ENCODE data around the gene NUP210. TPM values are rescaled to one million over a fixed set of nuclear protein-coding genes. Genes with fewer than 3 reads are reported as not detected.

Gene NUP210
- total RNA-seq, 1 experiment from 2014 or later: 48.5 TPM

GRCh38 chr3:13329746-13330145, 90.4 kb downstream of the NUP210 start:
- DNase-seq (ENCODE audit: extremely low read depth, low read depth): no peak

- DNase-seq (ENCODE audit: extremely low read depth, low read depth): no peak
Observed at GRCh38 chr3:13325892-13326443, 94.2 kb downstream of the NUP210 start.

DNA sequence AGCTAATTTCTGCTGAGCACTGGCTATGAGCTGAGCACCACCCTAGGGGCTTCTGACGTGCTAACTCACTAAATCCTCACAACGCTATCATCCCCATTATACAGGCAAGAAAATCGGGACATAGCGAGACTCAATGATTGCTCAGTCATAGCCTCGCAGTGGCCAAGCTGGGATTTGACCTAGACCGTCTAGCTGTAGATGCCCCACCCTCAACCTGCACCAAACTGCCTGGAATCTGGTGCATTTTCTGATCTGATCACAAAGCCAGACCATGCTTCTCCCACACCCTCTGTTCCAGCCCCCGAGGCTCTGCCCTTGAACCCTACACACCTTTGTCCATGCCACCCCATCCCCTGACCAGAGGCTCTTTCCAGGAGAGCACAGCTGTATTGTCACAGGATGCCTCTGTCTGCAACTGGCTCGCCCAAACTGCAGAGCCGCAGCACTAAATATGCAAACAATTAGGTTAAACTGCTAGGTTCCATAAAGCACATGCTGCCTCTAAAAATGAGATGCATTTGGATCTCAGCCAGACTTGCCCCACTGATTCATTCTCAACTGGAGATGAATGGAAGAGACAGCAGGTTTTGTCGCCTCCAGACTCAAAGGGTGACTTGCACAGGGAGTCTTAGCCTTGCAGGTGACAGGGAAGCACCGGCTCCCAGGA, 95.2 kb downstream of the NUP210 start:
- no peak for DNase-seq (ENCODE audit: extremely low read depth, low read depth)

- no peak for DNase-seq (ENCODE audit: extremely low read depth, low read depth)
Observed at GRCh38 chr3:13323822-13324221, 96.3 kb downstream of the NUP210 start.

DNA sequence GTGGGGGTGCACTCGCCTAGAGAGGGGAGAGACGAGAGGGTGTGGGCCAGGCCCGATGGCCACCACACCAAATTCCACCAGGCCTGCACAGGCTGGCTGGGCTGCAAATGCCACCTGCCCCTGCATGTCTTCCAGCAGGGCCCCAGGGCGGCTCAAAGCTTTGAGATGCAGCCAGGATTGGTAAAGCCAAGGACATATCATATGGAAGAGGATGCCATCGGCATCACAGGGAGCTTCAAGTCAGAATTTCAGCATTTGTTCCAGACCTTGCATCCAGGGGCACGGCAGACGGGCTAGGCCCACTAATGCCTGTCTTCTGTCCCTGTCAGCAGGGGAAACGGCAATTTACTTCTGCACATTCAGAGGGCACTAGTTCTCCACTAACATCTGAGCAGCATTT, 97.8 kb downstream of the NUP210 start:
- no peak for DNase-seq (ENCODE audit: extremely low read depth, low read depth)

GRCh38 chr3:13319564-13320220, 100.4 kb downstream of the NUP210 start:
- DNase-seq (ENCODE audit: extremely low read depth, low read depth): no peak

DNA sequence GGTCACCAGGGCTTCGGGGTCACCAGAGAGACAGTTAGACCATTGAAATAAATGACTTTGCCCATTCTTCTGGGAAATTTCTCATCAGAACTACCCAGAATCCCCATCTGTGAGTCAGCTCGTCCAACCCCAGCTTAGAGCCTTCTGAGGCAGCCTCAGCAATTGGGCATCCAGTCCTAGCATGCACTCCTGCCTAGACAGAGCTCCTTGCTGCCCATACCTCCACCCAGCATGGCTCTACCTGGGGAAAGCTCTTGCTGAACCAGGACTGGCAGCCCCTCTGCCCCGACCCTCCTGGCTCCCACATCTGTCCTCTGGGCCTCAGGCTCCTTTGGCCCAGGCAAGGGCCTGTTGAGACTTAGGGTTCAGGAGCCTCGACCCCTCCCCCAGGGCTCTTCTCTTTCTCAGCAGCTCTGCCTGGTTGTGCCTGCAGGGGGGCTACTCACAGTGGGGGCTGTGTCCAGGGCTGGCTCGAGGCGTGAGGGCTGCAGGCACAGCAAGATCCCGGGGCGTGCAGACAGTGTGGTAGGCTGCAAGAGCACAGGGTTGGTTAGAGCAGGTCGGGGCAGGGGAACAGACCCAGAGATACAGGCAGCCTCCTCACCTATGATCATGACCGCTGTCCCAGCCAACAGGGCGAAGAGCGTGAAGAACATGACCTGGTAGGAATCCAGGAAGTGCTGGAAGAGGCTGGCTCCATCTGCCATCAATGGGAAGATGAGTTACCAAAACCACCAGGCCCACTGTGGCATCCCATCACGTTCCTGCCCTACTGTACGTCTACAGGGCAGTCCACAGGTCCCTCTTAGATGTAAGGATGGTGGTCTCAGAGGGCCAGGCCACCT, 101.3 kb downstream of the NUP210 start:
- no peak for DNase-seq (ENCODE audit: extremely low read depth, low read depth)

DNA sequence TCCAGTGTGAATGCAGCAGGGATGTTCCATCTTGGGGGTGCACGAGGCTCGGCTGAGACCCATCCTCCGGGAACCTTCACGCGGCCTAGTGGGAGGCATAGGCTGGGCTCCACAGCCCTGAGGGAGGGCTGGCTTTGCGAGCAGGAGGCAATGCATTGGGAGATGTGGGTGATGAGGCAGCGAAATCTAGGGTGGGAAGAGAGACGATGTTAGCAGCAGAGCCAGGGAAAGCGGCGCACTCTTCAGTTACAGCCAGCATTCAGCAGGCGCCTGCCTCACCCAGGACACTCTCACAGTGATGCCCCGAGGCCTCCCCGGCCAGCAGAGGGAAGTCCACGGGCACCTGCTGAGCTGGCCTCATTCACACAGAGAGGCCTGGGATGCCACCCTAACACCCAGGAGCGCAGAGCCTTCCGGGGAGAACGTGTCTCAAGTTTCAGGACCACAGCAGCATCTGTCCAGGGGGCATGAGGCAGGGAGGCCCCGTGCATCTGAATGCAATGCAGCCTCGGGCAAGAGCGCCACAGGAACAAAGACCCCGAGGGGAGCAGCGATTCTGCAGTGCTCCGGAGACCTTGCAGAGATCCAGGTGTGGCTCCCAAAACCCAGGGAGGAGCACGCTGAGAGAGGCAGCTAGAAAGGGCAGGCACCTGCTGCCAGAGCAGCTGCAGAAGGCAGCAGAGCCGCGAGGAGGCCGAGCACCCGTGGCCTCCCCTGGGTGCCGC, 102.4 kb downstream of the NUP210 start:
- no peak for DNase-seq (ENCODE audit: extremely low read depth, low read depth)

DNA sequence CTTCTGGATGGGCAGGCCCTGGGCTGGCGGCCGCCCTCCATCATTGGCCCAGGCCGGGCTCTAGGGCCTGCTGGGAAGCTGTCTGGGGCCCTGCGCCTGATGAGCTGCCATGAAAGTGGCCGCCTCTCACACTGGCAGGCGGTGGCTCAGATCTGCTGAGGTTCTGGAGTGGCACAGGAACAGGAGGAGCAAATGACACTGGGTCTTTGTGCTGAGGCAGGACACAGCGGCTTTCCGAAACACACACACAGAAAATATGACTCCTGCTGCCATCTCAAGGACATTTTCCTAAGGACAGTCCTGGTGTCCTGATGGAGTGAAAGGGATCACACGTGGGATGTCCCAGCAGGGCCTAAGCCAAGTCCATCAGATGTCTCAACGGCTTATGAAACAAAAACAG, 103.5 kb downstream of the NUP210 start:
- no peak for DNase-seq (ENCODE audit: extremely low read depth, low read depth)

DNA sequence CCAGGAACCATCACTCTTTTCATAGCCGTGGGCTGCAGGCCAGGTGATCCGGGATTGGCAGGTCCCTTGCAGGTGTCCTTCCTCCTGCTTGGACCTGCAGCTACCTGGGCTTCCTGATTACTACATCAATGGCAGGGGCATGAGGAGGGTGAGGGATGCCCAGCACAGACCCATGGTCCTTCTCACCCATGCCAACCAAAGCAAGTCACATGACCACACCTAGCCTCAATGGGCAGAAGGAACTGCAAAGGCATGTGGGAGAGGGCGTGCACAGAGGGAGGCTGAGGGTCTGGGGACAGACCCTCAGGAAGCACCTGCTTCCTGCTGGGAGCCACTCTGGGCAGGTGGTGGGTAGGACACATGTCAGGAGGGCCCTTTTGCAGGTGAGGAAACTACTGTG, 105.2 kb downstream of the NUP210 start:
- DNase-seq (ENCODE audit: extremely low read depth, low read depth): no peak

GRCh38 chr3:13313813-13314212, 106.3 kb downstream of the NUP210 start:
- DNase-seq (ENCODE audit: extremely low read depth, low read depth): no peak

- no peak for DNase-seq (ENCODE audit: extremely low read depth, low read depth)
Observed at GRCh38 chr3:13309004-13309403, 111.1 kb downstream of the NUP210 start.

GRCh38 chr3:13308380-13308801, 111.7 kb downstream of the NUP210 start:
- DNase-seq (ENCODE audit: extremely low read depth, low read depth): peak; percentile 16

DNA sequence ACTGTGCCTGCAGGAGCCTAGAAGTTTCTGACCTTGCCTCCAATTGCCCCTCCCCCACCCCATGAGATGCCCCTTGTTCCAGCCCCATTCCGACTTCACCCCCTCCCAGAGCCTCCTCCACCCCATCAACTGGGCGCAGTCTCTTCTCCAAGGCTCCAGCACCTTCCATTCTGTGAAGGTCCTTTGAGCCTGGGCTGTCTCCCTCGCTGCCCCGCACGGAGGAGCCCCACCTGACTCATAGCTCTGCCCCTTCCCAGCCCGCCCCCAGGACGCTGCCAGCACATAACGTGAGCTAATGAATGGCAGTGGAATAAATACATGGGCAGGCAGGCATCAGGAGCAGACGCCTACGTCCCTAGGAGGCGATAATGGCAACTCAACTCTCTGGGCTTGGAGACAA, 113.1 kb downstream of the NUP210 start:
- no peak for DNase-seq (ENCODE audit: extremely low read depth, low read depth)

GRCh38 chr3:13305623-13306022, 114.5 kb downstream of the NUP210 start:
- no peak for DNase-seq (ENCODE audit: extremely low read depth, low read depth)

- no peak for DNase-seq (ENCODE audit: extremely low read depth, low read depth)
Observed at GRCh38 chr3:13303410-13303809, 116.7 kb downstream of the NUP210 start.

DNA sequence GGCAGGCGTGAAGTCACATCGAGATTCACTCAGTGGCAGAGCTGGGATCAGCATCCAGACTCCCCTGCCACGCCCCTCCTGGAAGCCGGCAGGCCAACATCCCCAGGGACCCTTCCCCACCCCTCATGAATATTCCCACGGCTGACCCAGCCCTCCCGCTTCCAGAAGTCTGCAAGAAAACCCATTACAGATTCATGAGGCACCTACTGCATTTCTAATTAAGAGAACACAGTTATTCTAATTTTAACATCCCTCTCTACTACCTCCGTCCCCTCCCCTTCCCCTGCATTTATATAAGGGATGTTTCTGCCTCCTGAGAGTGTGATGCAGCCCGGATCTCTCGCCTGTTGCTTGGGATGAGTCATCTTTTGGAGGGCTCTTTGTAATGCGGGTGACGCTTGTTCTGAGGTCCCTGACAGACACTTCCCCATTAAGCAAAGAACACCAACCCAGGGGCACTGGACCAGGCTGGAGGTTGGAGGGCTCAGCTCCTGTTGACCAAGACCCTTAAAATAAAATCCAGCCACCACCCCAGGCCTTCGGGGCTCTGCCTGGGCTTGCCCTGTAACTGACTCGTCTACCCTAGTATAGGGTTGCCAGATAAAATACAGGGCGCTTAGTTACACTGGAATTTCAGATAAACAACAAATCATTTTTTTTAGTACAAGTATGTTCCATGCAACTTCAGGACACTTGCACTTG, 118.7 kb downstream of the NUP210 start:
- DNase-seq (ENCODE audit: extremely low read depth, low read depth): peak; percentile 74

DNA sequence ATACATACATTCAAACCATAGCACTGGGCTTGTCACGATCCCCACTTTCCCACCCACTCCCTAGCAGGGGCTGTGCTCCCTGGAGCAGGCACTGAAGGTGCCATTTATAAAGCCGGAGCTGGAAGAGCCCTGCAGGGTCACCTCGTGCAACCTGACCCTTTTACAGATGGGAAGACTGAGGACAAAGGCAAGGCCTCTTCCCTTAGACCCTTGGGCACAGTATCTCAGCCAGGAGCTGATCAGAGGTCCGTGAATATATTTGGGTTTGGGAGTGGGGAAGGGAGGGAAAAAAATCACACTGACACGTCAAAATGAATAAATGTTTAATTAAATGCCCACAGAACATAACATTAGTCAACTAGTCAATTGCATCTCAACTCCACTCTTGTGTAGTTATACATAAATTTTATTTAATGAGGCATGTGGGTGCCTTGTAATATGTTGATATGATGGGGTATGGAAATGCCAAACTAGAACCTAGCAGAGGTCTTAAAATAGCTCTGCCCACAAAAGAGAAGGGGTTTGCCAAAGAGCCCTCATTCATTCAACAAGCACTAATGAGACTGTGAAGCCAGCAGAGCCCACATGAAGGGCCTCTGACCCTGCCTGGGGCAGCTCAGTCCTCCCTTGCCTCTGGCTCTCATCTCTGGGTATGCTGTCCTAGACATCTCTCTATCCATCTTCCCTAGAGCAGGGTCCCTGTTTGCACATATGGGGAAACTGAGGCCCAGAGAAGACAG, 119.4 kb downstream of the NUP210 start:
- DNase-seq (ENCODE audit: extremely low read depth, low read depth): no peak

DNA sequence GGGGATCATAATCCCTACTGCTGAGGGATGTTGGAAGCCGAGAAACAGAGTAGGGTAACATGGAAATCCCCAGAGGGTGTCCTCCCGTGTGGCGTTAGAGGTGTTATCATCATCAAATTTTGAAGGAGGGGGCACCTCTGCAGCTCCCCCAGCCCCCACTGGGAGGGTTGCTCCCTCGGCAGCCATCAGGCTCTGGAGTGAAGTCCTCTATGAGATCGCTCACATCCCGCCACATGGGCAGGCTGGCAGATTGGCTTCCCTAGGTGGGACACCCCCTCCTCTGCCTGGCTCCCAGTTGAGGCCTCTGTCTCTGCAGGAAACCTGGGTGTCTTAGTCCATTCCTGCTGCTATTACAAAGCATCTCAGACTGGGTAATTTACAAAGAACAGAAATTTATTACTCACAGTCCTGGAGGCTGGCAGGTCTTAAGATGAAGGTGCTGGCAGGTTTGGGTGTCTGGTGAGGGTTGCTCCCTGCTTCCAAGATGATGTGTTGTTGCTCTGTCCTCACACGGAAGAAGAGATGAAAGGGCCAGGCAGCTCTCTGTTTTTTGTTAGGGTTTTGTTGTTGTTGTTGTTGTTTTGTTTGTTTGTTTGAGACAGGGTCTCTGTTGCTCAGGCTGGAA, 120.5 kb downstream of the NUP210 start:
- no peak for DNase-seq (ENCODE audit: extremely low read depth, low read depth)
